Heart left ventricle (tissue), 16 donors: Measurements from ENCODE around the gene KRT8. TPM values are rescaled to one million over a fixed set of nuclear protein-coding genes. Genes with fewer than 3 reads are reported as not detected.

ENCODE experiments used
- ATAC-seq, 4 donors: fragments of 200-7000 bp; cut with Tn5 transposase; one replicate each; pipeline ENCODE4 v1.9.1; 2020 to 2022; ENCODE audit warnings: moderate library complexity in 4 of 4, mild to moderate bottlenecking in 3 of 4, moderate number of reproducible peaks in 1 of 4
- DNase-seq, 5 donors: peaks; one replicate each; pipeline ENCODE4 v3.0.0-alpha.2; 2020
- H3K27ac ChIP-seq, 12 donors: fragments of 200-600 bp; sonication (generic) in 4 of 12; one replicate each; pipeline versions ENCODE4 v1.5.0 to v1.8.0; 2016 to 2022; ENCODE audit warnings: mild to moderate bottlenecking in 2 of 12
- H3K27me3 ChIP-seq, 9 donors: fragments of 200-600 bp; sonication (generic) in 2 of 9; one replicate each; pipeline versions ENCODE4 v1.5.1 to v1.8.0; 2016 to 2022; ENCODE audit warnings: mild to moderate bottlenecking in 3 of 9
- H3K36me3 ChIP-seq, 9 donors: fragments of 200-600 bp; sonication (generic) in 2 of 9; one replicate each; pipeline versions ENCODE4 v1.5.0 to v1.8.0; 2018 to 2022; ENCODE audit warnings: mild to moderate bottlenecking in 2 of 9
- H3K4me1 ChIP-seq, 12 donors: fragments of 200-600 bp; sonication (generic) in 4 of 12; one replicate each; pipeline versions ENCODE4 v1.5.0 to v1.8.0; 2016 to 2022; ENCODE audit warnings: mild to moderate bottlenecking in 3 of 12
- H3K4me3 ChIP-seq, 12 donors: fragments of 200-600 bp; sonication (generic) in 4 of 12; one replicate each; pipeline versions ENCODE4 v1.5.0 to v1.8.0; 2017 to 2022; ENCODE audit warnings: mild to moderate bottlenecking in 9 of 12, moderate library complexity in 4 of 12
- H3K9me3 ChIP-seq, 12 donors: fragments of 200-600 bp; sonication (generic) in 4 of 12; one replicate each; pipeline versions ENCODE4 v1.5.0 to v1.8.0; 2016 to 2022; ENCODE audit warnings: mild to moderate bottlenecking in 1 of 12
- POLR2A ChIP-seq, 2 donors: fragments of 450-650 bp; IDR thresholded peaks; one replicate each; pipeline ENCODE4 v1.6.1; 2017; ENCODE audit warnings: antibody characterized with exemption in 2 of 2, mild to moderate bottlenecking in 2 of 2, moderate library complexity in 2 of 2
- WGBS, 4 donors: extraction: QIAGEN DNeasy Blood & Tissue Kit in 2 of 4; methylation state at CpG; one replicate each; pipeline versions ENCODE4 v1.1.5 to v1.1.7; 2013 to 2018; 5-methylcytosine and 5-hydroxymethylcytosine counted together
- intact Hi-C, 10 donors: fragments of 100-400 bp; cut with DNase I; formaldehyde crosslinking; loops; one replicate each; pipeline versions ENCODE4 v1.11.1 to v1.14.2; 2022
- polyA plus RNA-seq, 2 donors: library from polyadenylated mRNA; stranded (reverse); fragments of 200-250 nt; gene quantifications; one replicate each; pipeline ENCODE4 v1.2.3, GENCODE V29; 2013
- total RNA-seq, 9 donors: library from RNA; depleted of rRNA in 2 of 9; stranded (reverse); fragments of >200 nt in 2 of 9; fragmentation: NEBNext Ultra II Directional in 3 of 9; extraction: Animal tissue kit (Norgen Biotek cat#: 25700) in 3 of 9; gene quantifications; one replicate each; pipeline versions ENCODE4 v1.1.0 to v1.2.4, GENCODE V29; 2016 to 2023
- TF ChIP-seq, protein P1 (sequence below), 12 donors: fragments of 200-600 bp; sonication (generic) in 4 of 12; IDR thresholded peaks; one replicate each; pipeline versions ENCODE4 v1.5.0 to v1.8.0; 2018 to 2022; ENCODE audit warnings: antibody characterized with exemption in 12 of 12, mild to moderate bottlenecking in 5 of 12
- donor health status: ischemic (EF 13 %, LVEDD 7.1; RV severe dilation, severe dysfunction).
- donor health status: healthy with polysubstance abuse.
- donor health status: DM: no; HTN: yes; CAD: no.
- donor health status: DM: no; HTN: no; CAD: no.
- donor health status: ischemic (EF 25% LVEDD 6.9; RV normal size, moderate dysfunction).
- donor health status: ischemic (EF 25% LVEDD 5.7; RV mildly dilated, moderate dysfunction).
- donor health status: healthy.
- donor health status: DM: yes; HTN: yes; CAD: no.
- donor health status: ischemic (EF 35%, LVEDD 5.7; RV mildly dilated, moderate dysfunction).
- donor health status: nonischemic (EF 11% LVEDD 7.7; RV severe dilation, severe dysfunction).
- donor health status: DM: yes; HTN: yes; CAD: no.
- donor health status: PGD.
- donor health status: ischemic (EF 29% LVEDD 5.4; RV normal size, mild dysfunction).
- donor health status: nonischemic (EF 23%, LVEDD 6.1; RV moderate dilation, normal function).

The KRT8 gene
- total and polyA plus RNA-seq, 11 donors: 79.9 to 227 (median 127) TPM

DNA sequence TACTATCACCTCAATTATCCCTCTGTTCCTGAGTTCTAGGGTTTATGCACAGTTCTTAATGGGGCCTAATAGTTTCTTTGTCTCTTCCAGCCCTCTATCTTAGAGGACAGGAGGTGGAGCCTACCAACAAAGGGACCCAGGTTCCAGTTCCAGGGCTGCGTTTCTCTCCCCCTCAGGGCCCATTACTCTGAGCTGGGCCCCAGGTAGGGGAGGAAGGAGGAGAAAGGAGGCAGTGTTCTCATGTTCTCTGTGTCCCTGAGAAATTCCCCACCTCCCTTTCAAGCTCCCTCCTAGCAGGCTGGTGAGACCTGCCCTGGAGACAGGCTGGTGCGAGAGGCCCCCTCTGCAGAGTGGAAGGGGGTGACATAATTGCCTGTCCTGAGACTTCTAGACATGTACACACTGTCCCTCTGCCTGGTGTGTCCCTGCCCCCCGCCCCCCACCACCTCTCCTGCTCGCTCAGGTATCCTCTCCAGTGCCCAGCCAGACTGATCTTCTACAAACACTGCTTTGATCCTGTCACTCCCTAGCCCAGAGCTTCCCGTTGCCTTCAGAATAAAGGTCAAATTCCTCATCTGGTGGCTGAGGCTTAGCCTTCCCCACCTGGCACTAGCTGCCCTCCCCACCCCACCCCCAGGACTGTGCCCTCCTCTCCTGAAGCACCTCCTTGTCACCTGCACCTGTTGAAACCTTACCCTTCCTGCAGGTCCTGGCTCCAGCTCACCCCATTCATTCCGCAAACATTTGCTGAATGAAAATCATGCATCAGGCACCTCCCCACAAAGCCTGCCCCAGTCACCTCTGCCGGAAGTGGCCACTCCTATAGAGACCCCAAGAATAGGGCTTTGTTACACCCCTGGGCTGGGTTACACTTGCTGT, 21.1 kb upstream of the KRT8 start:
- intact Hi-C loops: loop anchor here in 1 of 10 donors (2.0 kb wide), 1 partner anchor 35 kb away; no protein-coding TSS in a partner anchor
- Histone ChIP-seq H3K36me3 (no peaks in the 10 kb centered on the region), H3K9me3 (no peaks in the 10 kb centered on the region), H3K4me1 (peaks cover 0 to 33% (median 12%) of the 10 kb centered on the region in 12 donors), H3K27me3 (no peaks in the 10 kb centered on the region), H3K4me3 (no peak overlapping the region), H3K27ac (no peak overlapping the region)
- TF ChIP-seq POLR2A (IDR thresholded peaks at IDR 0.05): no peak
- TF ChIP-seq, protein P1, sequence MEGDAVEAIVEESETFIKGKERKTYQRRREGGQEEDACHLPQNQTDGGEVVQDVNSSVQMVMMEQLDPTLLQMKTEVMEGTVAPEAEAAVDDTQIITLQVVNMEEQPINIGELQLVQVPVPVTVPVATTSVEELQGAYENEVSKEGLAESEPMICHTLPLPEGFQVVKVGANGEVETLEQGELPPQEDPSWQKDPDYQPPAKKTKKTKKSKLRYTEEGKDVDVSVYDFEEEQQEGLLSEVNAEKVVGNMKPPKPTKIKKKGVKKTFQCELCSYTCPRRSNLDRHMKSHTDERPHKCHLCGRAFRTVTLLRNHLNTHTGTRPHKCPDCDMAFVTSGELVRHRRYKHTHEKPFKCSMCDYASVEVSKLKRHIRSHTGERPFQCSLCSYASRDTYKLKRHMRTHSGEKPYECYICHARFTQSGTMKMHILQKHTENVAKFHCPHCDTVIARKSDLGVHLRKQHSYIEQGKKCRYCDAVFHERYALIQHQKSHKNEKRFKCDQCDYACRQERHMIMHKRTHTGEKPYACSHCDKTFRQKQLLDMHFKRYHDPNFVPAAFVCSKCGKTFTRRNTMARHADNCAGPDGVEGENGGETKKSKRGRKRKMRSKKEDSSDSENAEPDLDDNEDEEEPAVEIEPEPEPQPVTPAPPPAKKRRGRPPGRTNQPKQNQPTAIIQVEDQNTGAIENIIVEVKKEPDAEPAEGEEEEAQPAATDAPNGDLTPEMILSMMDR (IDR thresholded peaks at IDR 0.05): no peak
- no peak for ATAC-seq
- 79 to 83% (median 82%) methylated on average over 7 of the region's 7 CpGs for WGBS, 4 donors
- no peak for DNase-seq

DNA sequence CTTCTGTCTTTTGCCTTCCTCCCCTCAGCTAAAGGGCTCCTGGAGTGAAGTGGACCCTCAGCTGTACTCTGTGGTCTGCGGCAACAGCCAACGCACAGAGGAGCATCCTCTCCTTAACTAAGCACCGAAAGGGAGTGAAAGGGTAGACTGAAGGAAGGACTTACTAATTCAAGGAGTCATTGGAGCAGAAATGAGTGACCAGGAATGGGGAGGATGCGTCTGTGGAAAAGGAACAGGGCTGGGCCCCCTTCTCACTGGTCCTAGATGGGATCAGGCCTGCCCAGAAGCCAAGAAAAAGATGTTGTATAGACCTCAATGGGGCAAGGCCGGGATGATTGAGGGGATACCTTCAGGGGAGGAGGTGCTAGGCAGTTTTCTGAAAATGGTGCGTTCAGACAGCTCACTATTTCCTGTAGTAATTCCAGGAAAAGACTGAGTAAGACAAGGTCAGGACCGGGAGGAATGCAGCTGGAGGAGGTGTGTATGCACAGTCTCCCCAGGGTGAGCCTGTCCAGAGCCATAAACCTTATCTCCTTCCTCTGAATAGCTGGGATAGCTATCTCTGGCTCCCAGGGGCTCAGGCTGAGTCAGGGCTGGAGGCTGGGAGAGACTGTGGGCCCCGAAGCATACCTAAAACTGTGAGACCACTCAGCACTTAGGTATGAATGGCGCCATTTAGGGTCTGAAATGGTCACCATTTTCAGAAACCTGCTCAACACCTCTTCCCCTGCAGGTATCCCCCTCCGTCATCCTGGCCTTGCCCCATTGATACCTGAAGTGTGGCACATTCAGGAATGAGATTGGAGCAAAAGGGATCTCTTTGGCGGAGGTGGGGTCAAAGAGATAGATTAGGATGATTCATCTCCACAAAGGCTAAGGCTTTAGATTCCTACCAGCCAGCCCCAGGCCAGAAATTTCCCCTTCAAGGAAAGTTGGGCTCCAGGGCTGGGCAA, 20.2 kb upstream of the KRT8 start:
- no peaks in the 10 kb centered on the region for H3K27me3 ChIP-seq
- peaks cover 0 to 33% (median 12%) of the 10 kb centered on the region in 12 donors for H3K4me1 ChIP-seq
- DNase-seq (no peak), ATAC-seq (peak in 2 of 4 donors; percentile 24 to 44)
- no peak for TF ChIP-seq POLR2A (IDR thresholded peaks at IDR 0.05)
- TF ChIP-seq, protein P1 (IDR thresholded peaks at IDR 0.05): no peak
- H3K9me3 ChIP-seq: no peaks in the 10 kb centered on the region
- intact Hi-C loops: no loop called here
- no peaks in the 10 kb centered on the region for H3K36me3 ChIP-seq
- H3K27ac ChIP-seq: no peak overlapping the region
- 66 to 70% (median 68%) methylated on average over 11 of the region's 11 CpGs for WGBS, 4 donors
- H3K4me3 ChIP-seq: no peak overlapping the region

DNA sequence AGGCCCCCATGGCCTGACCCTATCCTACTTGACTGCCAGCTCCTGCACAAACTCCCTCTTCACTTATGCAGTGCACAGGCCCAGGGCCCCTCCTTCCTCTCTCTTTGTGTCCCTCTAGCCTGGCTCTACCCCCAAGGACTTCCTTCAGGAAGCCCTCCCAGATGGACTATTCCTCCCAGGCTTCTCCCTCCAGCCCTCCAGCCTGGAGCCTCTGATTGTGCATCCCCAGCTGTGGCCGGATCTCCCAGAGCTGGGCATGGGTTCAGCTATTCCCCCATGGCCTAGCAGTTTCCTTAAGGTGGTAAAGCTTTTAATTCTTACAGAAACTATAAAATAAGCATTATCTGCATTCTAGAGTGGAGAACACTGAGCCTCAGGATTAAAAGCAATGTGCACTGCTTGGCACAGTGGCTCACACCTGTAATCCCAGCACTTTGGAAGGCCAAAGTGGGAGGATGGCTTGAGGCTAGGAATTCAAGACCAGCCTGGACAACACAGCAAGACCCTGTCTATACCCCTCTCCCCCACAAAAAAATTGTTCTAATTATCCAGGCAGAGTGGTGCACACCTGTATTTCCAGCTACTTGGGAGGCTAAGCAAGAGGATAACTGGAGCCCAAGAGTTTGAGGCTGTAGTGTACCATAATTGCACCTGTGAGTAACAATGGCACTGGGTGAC, 16.8 kb upstream of the KRT8 start:
- no peaks in the 10 kb centered on the region for H3K36me3 ChIP-seq
- intact Hi-C loops: no loop called here
- H3K27me3 ChIP-seq: no peaks in the 10 kb centered on the region
- H3K9me3 ChIP-seq: no peaks in the 10 kb centered on the region
- no peak for ATAC-seq
- no peak for DNase-seq
- TF ChIP-seq, protein P1 (IDR thresholded peaks at IDR 0.05): no peak
- no peak for TF ChIP-seq POLR2A (IDR thresholded peaks at IDR 0.05)
- 47 to 77% (median 65%) methylated on average over 1 of the region's 1 CpG for WGBS, 4 donors
- peaks cover 0 to 17% (median 1%) of the 10 kb centered on the region in 12 donors for H3K4me1 ChIP-seq
- H3K27ac ChIP-seq: no peak overlapping the region
- no peak overlapping the region for H3K4me3 ChIP-seq
